ENCODE measurements around the gene LRFN3.

Gene LRFN3

DNA sequence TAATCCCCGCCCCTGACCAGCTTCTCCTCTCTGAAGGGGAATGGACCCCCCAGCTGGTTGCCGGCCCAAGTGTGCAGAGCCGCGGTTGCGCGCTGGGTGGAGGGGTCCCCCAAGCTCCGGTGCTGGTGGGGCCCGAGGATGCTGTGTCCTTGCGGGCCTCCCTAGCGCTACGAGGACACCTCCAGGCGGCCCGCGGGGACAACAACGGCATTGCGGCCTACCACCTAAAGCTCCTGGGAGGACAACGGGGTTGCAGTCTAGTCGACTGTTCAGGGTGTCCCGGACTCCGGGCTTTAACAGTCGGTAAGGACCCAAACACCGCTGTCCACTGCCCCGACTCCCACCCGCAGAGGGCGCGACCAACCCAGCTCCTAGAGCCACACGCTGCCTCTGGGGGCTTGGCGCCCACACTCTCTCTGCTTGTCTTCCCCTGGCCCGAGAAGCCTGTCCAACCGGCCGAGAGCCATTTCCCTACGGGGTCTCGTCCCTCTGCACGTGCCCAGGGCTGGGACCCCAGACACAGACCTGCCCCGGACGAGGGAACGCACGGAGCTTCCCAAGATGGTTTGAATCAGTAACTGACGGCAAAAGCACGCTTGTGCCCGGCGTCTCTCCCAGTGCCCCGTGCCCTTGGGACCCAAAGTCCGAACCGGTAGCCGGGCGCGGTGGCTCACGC is 57.9 kb downstream of the LRFN3 start:
- peak overlapping the region; percentile 84 for H3K4me2 ChIP-seq (ENCODE audit: low read length)
- TF ChIP-seq EZH2phosphoT487 (IDR thresholded peaks at IDR 0.05; ENCODE audit: low read depth): no peak
- TF ChIP-seq CTCF (IDR thresholded peaks at IDR 0.05; ENCODE audit: low read depth, low read length): peak; percentile 36
- no peaks in the 10 kb centered on the region for H3K27me3 ChIP-seq (ENCODE audit: low read depth, low read length)
- H3K4me1 ChIP-seq (ENCODE audit: low read length): peaks cover 25% of the 10 kb centered on the region
- H3K36me3 ChIP-seq (replicated peaks; ENCODE audit: low read depth, low read length): peaks cover 5% of the 10 kb centered on the region
- peak overlapping the region; percentile 66 for H3K9ac ChIP-seq (ENCODE audit: low read length)
- no peaks in the 10 kb centered on the region for H3K9me3 ChIP-seq (ENCODE audit: insufficient read depth, low read length)
- no peak overlapping the region for H2AFZ ChIP-seq (ENCODE audit: low read depth, low read length)
- peaks cover 29% of the 10 kb centered on the region for H3K79me2 ChIP-seq (ENCODE audit: low read length)
- no peak overlapping the region for H3K27ac ChIP-seq (ENCODE audit: low read length)
- H3K4me3 ChIP-seq (ENCODE audit: low read length): peak overlapping the region; percentile 78
- H4K20me1 ChIP-seq (ENCODE audit: insufficient read depth, low read length): no peaks in the 10 kb centered on the region
